Colonic mucosa (tissue), 4 donors: Measurements from ENCODE around the gene TMPRSS6. TPM values are rescaled to one million over a fixed set of nuclear protein-coding genes. Genes with fewer than 3 reads are reported as not detected.

Experiments
- DNase-seq: peaks from one replicate; pipeline ENCODE4 v3.0.0-alpha.2; 2020
- H3K27ac ChIP-seq: fragments of 200-600 bp; one replicate; pipeline ENCODE4 v1.8.0; 2021
- H3K27me3 ChIP-seq: fragments of 200-600 bp; one replicate; pipeline ENCODE4 v1.8.0; 2021
- H3K36me3 ChIP-seq: fragments of 200-600 bp; one replicate; pipeline ENCODE4 v1.8.0; 2021
- H3K4me1 ChIP-seq: fragments of 200-600 bp; one replicate; pipeline ENCODE4 v1.8.0; 2021; ENCODE audit warnings: mild to moderate bottlenecking
- H3K4me3 ChIP-seq: fragments of 200-600 bp; one replicate; pipeline ENCODE4 v1.8.0; 2021
- H3K9ac ChIP-seq, 2 donors: one replicate each; pipeline ENCODE4 v1.7.0; 2013; ENCODE audit warnings: control low read depth in 2 of 2, low read depth in 2 of 2, low read length in 2 of 2
- H3K9me3 ChIP-seq: fragments of 200-600 bp; one replicate; pipeline ENCODE4 v1.8.0; 2021
- CTCF ChIP-seq: fragments of 200-600 bp; IDR thresholded peaks from one replicate; pipeline ENCODE4 v1.8.0; 2022; ENCODE audit warnings: antibody characterized with exemption, mild to moderate bottlenecking
- intact Hi-C: fragments of 100-400 bp; cut with DNase I; formaldehyde crosslinking; loops from one replicate; pipeline ENCODE4 v1.14.1; 2022
- total RNA-seq, 2 donors: library from RNA; stranded (reverse); fragmentation: NEBNext Ultra II Directional in 1 of 2; extraction: Animal tissue kit (Norgen Biotek cat#: 25700) in 1 of 2; gene quantifications; one replicate each; pipeline ENCODE4 v1.2.1, GENCODE V29; 2021
- donor health status: healthy.
- donor health status: DM: no; HTN: no; CAD: no.
- donor health status: DM: no; HTN: no; CAD: no.

TMPRSS6 gene
- total RNA-seq, 2 donors from 2014 or later = 0.10 to 1.5 TPM

GRCh38 chr22:37046589-37046988 lies 62.9 kb downstream of the TMPRSS6 start:
- peaks cover 7% of the 10 kb centered on the region for H3K4me1 ChIP-seq
- no peak overlapping the region for H3K9ac ChIP-seq
- H3K27ac ChIP-seq = no peak overlapping the region
- H3K36me3 ChIP-seq = no peaks in the 10 kb centered on the region
- no peak for DNase-seq
- H3K4me3 ChIP-seq = no peak overlapping the region
- intact Hi-C loops = loop anchor here (10.0 kb wide), 2 partner anchors 62 to 192 kb away; no protein-coding TSS in a partner anchor
- TF ChIP-seq CTCF = no peak
- H3K9me3 ChIP-seq = no peaks in the 10 kb centered on the region
- H3K27me3 ChIP-seq = no peaks in the 10 kb centered on the region

GRCh38 chr22:37045958-37046357 lies 63.6 kb downstream of the TMPRSS6 start:
- no peaks in the 10 kb centered on the region for H3K36me3 ChIP-seq
- H3K27ac ChIP-seq = no peak overlapping the region
- H3K9ac ChIP-seq = no peak overlapping the region
- no peaks in the 10 kb centered on the region for H3K27me3 ChIP-seq
- H3K4me1 ChIP-seq = peaks cover 7% of the 10 kb centered on the region
- intact Hi-C loops = loop anchor here (10.0 kb wide), 2 partner anchors 61 to 191 kb away; no protein-coding TSS in a partner anchor
- no peak for DNase-seq
- no peaks in the 10 kb centered on the region for H3K9me3 ChIP-seq
- peak; percentile 57 for TF ChIP-seq CTCF
- H3K4me3 ChIP-seq = no peak overlapping the region

- no peak overlapping the region for H3K4me3 ChIP-seq
- no peaks in the 10 kb centered on the region for H3K9me3 ChIP-seq
- no peak for TF ChIP-seq CTCF
- H3K4me1 ChIP-seq = peaks cover 7% of the 10 kb centered on the region
- H3K9ac ChIP-seq = peak overlapping the region in 1 of 2 donors; percentile 87
- intact Hi-C loops = loop anchor here (10.0 kb wide), 2 partner anchors 60 to 190 kb away; no protein-coding TSS in a partner anchor
- no peak for DNase-seq
- H3K27ac ChIP-seq = no peak overlapping the region
- H3K36me3 ChIP-seq = no peaks in the 10 kb centered on the region
- H3K27me3 ChIP-seq = no peaks in the 10 kb centered on the region
These were observed 64.6 kb downstream of the TMPRSS6 start for GRCh38 chr22:37044634-37045625.

GRCh38 chr22:37043828-37044538 lies 65.5 kb downstream of the TMPRSS6 start:
- intact Hi-C loops = loop anchor here (10.0 kb wide), 2 partner anchors 59 to 189 kb away; no protein-coding TSS in a partner anchor
- Histone ChIP-seq H3K27me3 (no peaks in the 10 kb centered on the region), H3K4me3 (no peak overlapping the region), H3K27ac (peak overlapping the region; percentile 91), H3K9me3 (no peaks in the 10 kb centered on the region), H3K9ac (peak overlapping the region; percentile 44 to 87), H3K4me1 (peaks cover 7% of the 10 kb centered on the region), H3K36me3 (no peaks in the 10 kb centered on the region)
- peak; percentile 78 for TF ChIP-seq CTCF
- peak; percentile 90 for DNase-seq

- H3K4me3 ChIP-seq = no peak overlapping the region
- TF ChIP-seq CTCF = no peak
- H3K36me3 ChIP-seq = no peaks in the 10 kb centered on the region
- H3K4me1 ChIP-seq = peaks cover 7% of the 10 kb centered on the region
- intact Hi-C loops = loop anchor here (10.0 kb wide), 2 partner anchors 59 to 189 kb away; no protein-coding TSS in a partner anchor
- peak overlapping the region; percentile 91 for H3K27ac ChIP-seq
- H3K27me3 ChIP-seq = no peaks in the 10 kb centered on the region
- no peak for DNase-seq
- peak overlapping the region; percentile 44 to 87 for H3K9ac ChIP-seq
- H3K9me3 ChIP-seq = no peaks in the 10 kb centered on the region
These were observed 66.2 kb downstream of the TMPRSS6 start for GRCh38 chr22:37043209-37043827.
